Measurements from ENCODE around the gene CACNA2D3.
A peak's percentile ranks its signal among the peaks of the same experiment; 100 is the strongest.

CACNA2D3 gene

GRCh38 chr3:54341811-54342210 is 219.5 kb downstream of the CACNA2D3 start:
- no peak overlapping the region for H3K4me2 ChIP-seq (ENCODE audit: low read length)
- no peak for TF ChIP-seq CTCF (IDR thresholded peaks at IDR 0.05)
- H3K27me3 ChIP-seq (ENCODE audit: control insufficient read depth, insufficient read depth, low read length), result no peaks in the 10 kb centered on the region
- no peak overlapping the region for H2AFZ ChIP-seq
- no peaks in the 10 kb centered on the region for H3K79me2 ChIP-seq
- H3K27ac ChIP-seq, result no peak overlapping the region
- no peaks in the 10 kb centered on the region for H3K9me3 ChIP-seq (ENCODE audit: control insufficient read depth, low read length)
- H3K36me3 ChIP-seq (ENCODE audit: control insufficient read depth, insufficient read depth, low read length), result no peaks in the 10 kb centered on the region
- H3K4me3 ChIP-seq (ENCODE audit: low read depth, low read length), result no peak overlapping the region
- no peak overlapping the region for H3K9ac ChIP-seq
- peaks cover 2% of the 10 kb centered on the region for H3K4me1 ChIP-seq

- Histone ChIP-seq H3K4me2 (ENCODE audit: low read length) (no peak overlapping the region), H3K4me3 (ENCODE audit: low read depth, low read length) (no peak overlapping the region), H3K27me3 (ENCODE audit: control insufficient read depth, insufficient read depth, low read length) (no peaks in the 10 kb centered on the region), H3K4me1 (peaks cover 2% of the 10 kb centered on the region), H3K9ac (no peak overlapping the region), H2AFZ (peak overlapping the region; percentile 53), H3K36me3 (ENCODE audit: control insufficient read depth, insufficient read depth, low read length) (no peaks in the 10 kb centered on the region), H3K27ac (no peak overlapping the region), H3K9me3 (ENCODE audit: control insufficient read depth, low read length) (no peaks in the 10 kb centered on the region), H3K79me2 (no peaks in the 10 kb centered on the region)
- TF ChIP-seq CTCF (IDR thresholded peaks at IDR 0.05), result no peak
Observed at GRCh38 chr3:54342676-54343075, 220.3 kb downstream of the CACNA2D3 start.

- H3K4me2 ChIP-seq (ENCODE audit: low read length), result no peak overlapping the region
- H3K27ac ChIP-seq, result no peak overlapping the region
- no peaks in the 10 kb centered on the region for H3K36me3 ChIP-seq (ENCODE audit: control insufficient read depth, insufficient read depth, low read length)
- H2AFZ ChIP-seq, result no peak overlapping the region
- H3K9ac ChIP-seq, result no peak overlapping the region
- H3K9me3 ChIP-seq (ENCODE audit: control insufficient read depth, low read length), result no peaks in the 10 kb centered on the region
- no peaks in the 10 kb centered on the region for H3K79me2 ChIP-seq
- no peak overlapping the region for H3K4me3 ChIP-seq (ENCODE audit: low read depth, low read length)
- H3K4me1 ChIP-seq, result peaks cover 2% of the 10 kb centered on the region
- no peaks in the 10 kb centered on the region for H3K27me3 ChIP-seq (ENCODE audit: control insufficient read depth, insufficient read depth, low read length)
- TF ChIP-seq CTCF (IDR thresholded peaks at IDR 0.05), result no peak
Observed at GRCh38 chr3:54343495-54343894, 221.1 kb downstream of the CACNA2D3 start.

GRCh38 chr3:54344601-54345231 is 222.4 kb downstream of the CACNA2D3 start:
- Histone ChIP-seq H3K27me3 (ENCODE audit: control insufficient read depth, insufficient read depth, low read length) (no peaks in the 10 kb centered on the region), H2AFZ (no peak overlapping the region), H3K79me2 (no peaks in the 10 kb centered on the region), H3K36me3 (ENCODE audit: control insufficient read depth, insufficient read depth, low read length) (no peaks in the 10 kb centered on the region), H3K9ac (no peak overlapping the region), H3K9me3 (ENCODE audit: control insufficient read depth, low read length) (no peaks in the 10 kb centered on the region), H3K4me1 (peaks cover 8% of the 10 kb centered on the region), H3K27ac (no peak overlapping the region), H3K4me2 (ENCODE audit: low read length) (no peak overlapping the region), H3K4me3 (ENCODE audit: low read depth, low read length) (no peak overlapping the region)
- TF ChIP-seq CTCF (IDR thresholded peaks at IDR 0.05), result no peak

- H3K27ac ChIP-seq, result no peak overlapping the region
- no peaks in the 10 kb centered on the region for H3K27me3 ChIP-seq (ENCODE audit: control insufficient read depth, insufficient read depth, low read length)
- H3K4me1 ChIP-seq, result peaks cover 8% of the 10 kb centered on the region
- no peaks in the 10 kb centered on the region for H3K36me3 ChIP-seq (ENCODE audit: control insufficient read depth, insufficient read depth, low read length)
- no peaks in the 10 kb centered on the region for H3K79me2 ChIP-seq
- TF ChIP-seq CTCF (IDR thresholded peaks at IDR 0.05), result no peak
- no peak overlapping the region for H2AFZ ChIP-seq
- H3K4me3 ChIP-seq (ENCODE audit: low read depth, low read length), result no peak overlapping the region
- H3K4me2 ChIP-seq (ENCODE audit: low read length), result no peak overlapping the region
- H3K9me3 ChIP-seq (ENCODE audit: control insufficient read depth, low read length), result no peaks in the 10 kb centered on the region
- no peak overlapping the region for H3K9ac ChIP-seq
Observed at GRCh38 chr3:54345847-54346375, 223.6 kb downstream of the CACNA2D3 start.

Data from parathyroid adenoma (tissue), 2 donors.